ENCODE data around the gene PPFIBP2. TPM values are rescaled to one million over a fixed set of nuclear protein-coding genes. Genes with fewer than 3 reads are reported as not detected.

Gene PPFIBP2
- total RNA-seq, 1 experiment from 2014 or later = 5.7 TPM

DNA sequence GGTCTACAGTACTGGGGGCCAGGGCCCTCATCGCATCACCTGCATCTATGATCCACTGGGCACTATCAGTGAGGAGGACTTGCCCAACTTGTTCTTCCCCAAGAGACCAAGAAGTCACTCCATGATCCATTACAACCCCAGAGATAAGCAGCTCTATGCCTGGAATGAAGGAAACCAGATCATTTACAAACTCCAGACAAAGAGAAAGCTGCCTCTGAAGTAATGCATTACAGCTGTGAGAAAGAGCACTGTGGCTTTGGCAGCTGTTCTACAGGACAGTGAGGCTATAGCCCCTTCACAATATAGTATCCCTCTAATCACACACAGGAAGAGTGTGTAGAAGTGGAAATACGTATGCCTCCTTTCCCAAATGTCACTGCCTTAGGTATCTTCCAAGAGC lies 3.8 kb upstream of the PPFIBP2 start:
- POLR2A ChIA-PET = no interaction called here

GRCh38 chr11:7511401-7511800 lies 2.4 kb upstream of the PPFIBP2 start:
- intact Hi-C loops (cut with micrococcal nuclease) = loop anchor here (5.0 kb wide), 1 partner anchor 156 kb away; no protein-coding TSS in a partner anchor
- RAD21 ChIA-PET (ENCODE audit: low non-redundant PET in 1 of 2, low total read pairs in 2 of 2, uncharacterized antibody in 2 of 2, unreplicated experiment in 2 of 2) = no interaction called here
- H3K4me2 ChIP-seq (ENCODE audit: low read length) = no peak overlapping the region

More for the DNA sequence above, 3.8 kb upstream of the PPFIBP2 start:
- H3K36me3 ChIP-seq (ENCODE audit: control insufficient read depth in 1 of 2, insufficient read depth in 2 of 2, low read length in 2 of 2) = no peaks in the 10 kb centered on the region
- RAD21 ChIA-PET (ENCODE audit: low non-redundant PET in 1 of 2, low total read pairs in 2 of 2, uncharacterized antibody in 2 of 2, unreplicated experiment in 2 of 2) = no interaction called here
- BruUV-seq (replicated peaks) = no TSS peak
- peaks cover 8 to 19% of the 10 kb centered on the region in 2 experiments; a peak in 3 of 4 replicates for H3K4me1 ChIP-seq (ENCODE audit: control insufficient read depth in 1 of 2, insufficient read depth in 2 of 2, low read length in 2 of 2)
- intact Hi-C loops (cut with micrococcal nuclease) = loop anchor here (5.0 kb wide), 1 partner anchor 157 kb away; no protein-coding TSS in a partner anchor
- H2AFZ ChIP-seq (ENCODE audit: low read depth, low read length, poor library complexity, severe bottlenecking) = no peak overlapping the region
- no peak overlapping the region for H3K4me3 ChIP-seq (replicated peaks in 1 of 2; ENCODE audit: low read depth in 1 of 2, low read length in 2 of 2)
- no peak for DNase-seq (ENCODE audit: low read depth, low spot score)
- no peaks in the 10 kb centered on the region for H3K9me3 ChIP-seq (ENCODE audit: control insufficient read depth in 1 of 2, insufficient read depth in 1 of 2, low read depth in 1 of 2, low read length in 2 of 2)
- H3K79me2 ChIP-seq (ENCODE audit: insufficient read depth, low read length) = no peaks in the 10 kb centered on the region
- H3K9me2 ChIP-seq (ENCODE audit: insufficient read depth) = no peaks in the 10 kb centered on the region
- no peak for TF ChIP-seq EGR1 (IDR thresholded peaks at IDR 0.05; ENCODE audit: low read depth)
- TF ChIP-seq, protein P1, sequence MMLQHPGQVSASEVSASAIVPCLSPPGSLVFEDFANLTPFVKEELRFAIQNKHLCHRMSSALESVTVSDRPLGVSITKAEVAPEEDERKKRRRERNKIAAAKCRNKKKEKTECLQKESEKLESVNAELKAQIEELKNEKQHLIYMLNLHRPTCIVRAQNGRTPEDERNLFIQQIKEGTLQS (IDR thresholded peaks at IDR 0.05) = no peak
- no peak for TF ChIP-seq YY1 (IDR thresholded peaks at IDR 0.05; ENCODE audit: extremely low read depth, insufficient replicate concordance, low read depth, low read length)
- no peak for TF ChIP-seq EZH2 (IDR thresholded peaks at IDR 0.05)
- TF ChIP-seq CEBPB (IDR thresholded peaks at IDR 0.05; ENCODE audit: low read depth) = no peak
- TF ChIP-seq JUND (IDR thresholded peaks at IDR 0.05) = no peak
- TF ChIP-seq SP1 (IDR thresholded peaks at IDR 0.05; ENCODE audit: low read depth) = no peak
- no peak for TF ChIP-seq POLR2AphosphoS5 (IDR thresholded peaks at IDR 0.05; ENCODE audit: low read depth, low read length)
- TF ChIP-seq ELF1 (IDR thresholded peaks at IDR 0.05; ENCODE audit: borderline replicate concordance, low read depth) = no peak
- CTCF ChIA-PET = no interaction called here
- no peak overlapping the region for H3K4me2 ChIP-seq (ENCODE audit: low read length)
- no peak overlapping the region for H3K27ac ChIP-seq (ENCODE audit: low read depth, low read length)
- ATAC-seq = no peak
- no peaks in the 10 kb centered on the region for H4K20me1 ChIP-seq (ENCODE audit: insufficient read depth)
- no peak overlapping the region for H3K9ac ChIP-seq (ENCODE audit: low read length)
- no peaks in the 10 kb centered on the region; the same call in 1 of the 2 replicates for H3K27me3 ChIP-seq (ENCODE audit: insufficient read depth, low read length)

More at GRCh38 chr11:7511401-7511800, 2.4 kb upstream of the PPFIBP2 start:
- no peak for TF ChIP-seq RAD21 (IDR thresholded peaks at IDR 0.05; ENCODE audit: low read depth)
- no peak for TF ChIP-seq FOSL1 (IDR thresholded peaks at IDR 0.05; ENCODE audit: low read depth)
- Histone ChIP-seq H3K79me2 (ENCODE audit: insufficient read depth, low read length) (no peaks in the 10 kb centered on the region), H3K4me3 (replicated peaks in 1 of 2; ENCODE audit: low read depth in 1 of 2, low read length in 2 of 2) (no peak overlapping the region), H3K9me2 (ENCODE audit: insufficient read depth) (no peaks in the 10 kb centered on the region), H3K36me3 (ENCODE audit: control insufficient read depth in 1 of 2, insufficient read depth in 2 of 2, low read length in 2 of 2) (no peaks in the 10 kb centered on the region), H4K20me1 (ENCODE audit: insufficient read depth) (no peaks in the 10 kb centered on the region), H3K9me3 (ENCODE audit: control insufficient read depth in 1 of 2, insufficient read depth in 1 of 2, low read depth in 1 of 2, low read length in 2 of 2) (no peaks in the 10 kb centered on the region), H3K27ac (ENCODE audit: low read depth, low read length) (no peak overlapping the region), H3K27me3 (ENCODE audit: insufficient read depth, low read length) (no peaks in the 10 kb centered on the region; the same call in 1 of the 2 replicates), H3K4me1 (ENCODE audit: control insufficient read depth in 1 of 2, insufficient read depth in 2 of 2, low read length in 2 of 2) (peaks cover 8 to 19% of the 10 kb centered on the region in 2 experiments; a peak in 3 of 4 replicates), H2AFZ (ENCODE audit: low read depth, low read length, poor library complexity, severe bottlenecking) (no peak overlapping the region), H3K9ac (ENCODE audit: low read length) (no peak overlapping the region)
- DNase-seq (ENCODE audit: low read depth, low spot score) = no peak
- POLR2A ChIA-PET = no interaction called here
- no peak for ATAC-seq
- no TSS peak for BruUV-seq (replicated peaks)
- CTCF ChIA-PET = interaction anchor here (2.5 kb wide), 1 partner anchor 146 kb away, joined by 14 read pairs; no protein-coding TSS in a partner anchor

Measured in HCT116 (cell line).